Esophagus squamous epithelium (tissue), 5 donors: ENCODE measurements around the gene UBE2J2. TPM values are rescaled to one million over a fixed set of nuclear protein-coding genes. Genes with fewer than 3 reads are reported as not detected.
A peak's percentile ranks its signal among the peaks of the same experiment; 100 is the strongest.

Experiments
- DNase-seq: peaks from one replicate; lab custom pipeline; 2025; lab: John Stamatoyannopoulos, UW
- H3K27ac ChIP-seq, 4 donors: fragments of 200-600 bp; sonication (generic); one replicate each; pipeline ENCODE4 v1.5.1; 2016 to 2019; ENCODE audit warnings: mild to moderate bottlenecking in 1 of 4
- H3K27me3 ChIP-seq, 4 donors: fragments of 200-600 bp; sonication (generic); 1 replicate in 3 of 4; 2 replicates in 1 of 4; pipeline versions ENCODE4 v1.5.1 to v1.6.0; 2017 to 2021; ENCODE audit warnings: antibody characterized with exemption in 1 of 4
- H3K36me3 ChIP-seq, 3 donors: fragments of 200-600 bp; sonication (generic); one replicate each; pipeline ENCODE4 v1.5.1; 2016 to 2019
- H3K4me1 ChIP-seq, 3 donors: fragments of 200-600 bp; sonication (generic); one replicate each; pipeline ENCODE4 v1.5.1; 2017 to 2019
- H3K4me3 ChIP-seq, 4 donors: fragments of 200-600 bp; sonication (generic); 1 replicate in 3 of 4; 2 replicates in 1 of 4; pipeline ENCODE4 v1.5.1; 2016 to 2019; ENCODE audit warnings: mild to moderate bottlenecking in 2 of 4, moderate library complexity in 1 of 4
- H3K9me3 ChIP-seq, 3 donors: fragments of 200-600 bp; sonication (generic); one replicate each; pipeline ENCODE4 v1.5.1; 2016 to 2019
- CTCF ChIP-seq, 6 experiments: fragments of 450-650 bp in 4 of 6; fragments of 200-600 bp in 2 of 6; sonication (generic) in 2 of 6; IDR thresholded peaks; one replicate each; pipeline ENCODE4 v1.5.1; 2016 to 2019; ENCODE audit warnings: antibody characterized with exemption in 6 of 6, mild to moderate bottlenecking in 4 of 6, moderate library complexity in 4 of 6
- POLR2A ChIP-seq, 4 donors: fragments of 450-650 bp; IDR thresholded peaks; one replicate each; pipeline ENCODE4 v1.6.1; 2017; ENCODE audit warnings: antibody characterized with exemption in 4 of 4, mild to moderate bottlenecking in 4 of 4, moderate library complexity in 3 of 4
- WGBS, 2 donors: methylation state at CpG; one replicate each; pipeline ENCODE4 v1.1.5; 2018; 5-methylcytosine and 5-hydroxymethylcytosine counted together
- intact Hi-C: fragments of 100-400 bp; cut with DNase I; formaldehyde crosslinking; loops from one replicate; pipeline ENCODE4 v1.15.0; 2022
- total RNA-seq, 4 donors: library from RNA; depleted of rRNA; stranded (reverse); fragments of >200 nt; gene quantifications; one replicate each; pipeline ENCODE4 v1.1.0, GENCODE V29; 2016
- donor health status: DM: yes; HTN: yes; CAD: no.

The UBE2J2 gene
- total RNA-seq, 4 donors from 2014 or later: 32.6 to 54.3 (median 42.5) TPM

- Histone ChIP-seq H3K9me3 (no peaks in the 10 kb centered on the region), H3K27ac (peak overlapping the region in 1 of 4 donors; percentile 22), H3K4me3 (no peak overlapping the region), H3K4me1 (peaks cover 27 to 88% (median 53%) of the 10 kb centered on the region in 3 donors), H3K27me3 (no peaks in the 10 kb centered on the region), H3K36me3 (peaks cover 5 to 60% (median 10%) of the 10 kb centered on the region in 3 donors)
- no peak for DNase-seq
- WGBS, 2 donors: 40 to 87% methylated on average over 1 to 4 of the region's 23 CpGs
- TF ChIP-seq CTCF (IDR thresholded peaks at IDR 0.05) (no peak), POLR2A (IDR thresholded peaks at IDR 0.05) (no peak)
- intact Hi-C loops: no loop called here
Observed at GRCh38 chr1:1320666-1321448, 47.2 kb upstream of the UBE2J2 start.

GRCh38 chr1:1319646-1319941 is 45.9 kb upstream of the UBE2J2 start:
- DNase-seq: no peak
- Histone ChIP-seq H3K36me3 (peaks cover 6 to 70% (median 18%) of the 10 kb centered on the region in 3 donors), H3K9me3 (no peaks in the 10 kb centered on the region), H3K27ac (peak overlapping the region in 2 of 4 donors; percentile 85 to 87), H3K27me3 (no peaks in the 10 kb centered on the region), H3K4me1 (peaks cover 20 to 83% (median 45%) of the 10 kb centered on the region in 3 donors), H3K4me3 (no peak overlapping the region)
- WGBS, 2 donors: 88 to 93% methylated on average over 11 to 12 of the region's 13 CpGs
- intact Hi-C loops: no loop called here
- TF ChIP-seq CTCF (IDR thresholded peaks at IDR 0.05): no peak
- no peak for TF ChIP-seq POLR2A (IDR thresholded peaks at IDR 0.05)

- DNase-seq: no peak
- no peaks in the 10 kb centered on the region for H3K9me3 ChIP-seq
- no peak overlapping the region for H3K4me3 ChIP-seq
- no peaks in the 10 kb centered on the region for H3K27me3 ChIP-seq
- TF ChIP-seq POLR2A (IDR thresholded peaks at IDR 0.05): no peak
- TF ChIP-seq CTCF (IDR thresholded peaks at IDR 0.05): no peak
- WGBS, 2 donors: 78 to 83% methylated on average over 5 to 14 of the region's 36 CpGs
- peaks cover 12 to 76% (median 24%) of the 10 kb centered on the region in 3 donors for H3K36me3 ChIP-seq
- intact Hi-C loops: no loop called here
- peak overlapping the region; percentile 50 to 87 (median 82) for H3K27ac ChIP-seq
- peaks cover 20 to 82% (median 45%) of the 10 kb centered on the region in 3 donors for H3K4me1 ChIP-seq
Observed at GRCh38 chr1:1318777-1319645, 45.4 kb upstream of the UBE2J2 start.

GRCh38 chr1:1318131-1318652 is 44.5 kb upstream of the UBE2J2 start:
- intact Hi-C loops: no loop called here
- H3K36me3 ChIP-seq: peaks cover 20 to 84% (median 31%) of the 10 kb centered on the region in 3 donors
- no peak overlapping the region for H3K4me3 ChIP-seq
- no peaks in the 10 kb centered on the region for H3K9me3 ChIP-seq
- TF ChIP-seq CTCF (IDR thresholded peaks at IDR 0.05) (no peak), POLR2A (IDR thresholded peaks at IDR 0.05) (no peak)
- no peak for DNase-seq
- WGBS, 2 donors: 33 to 36% methylated on average over 3 to 9 of the region's 9 CpGs
- H3K27me3 ChIP-seq: no peaks in the 10 kb centered on the region
- peak overlapping the region; percentile 50 to 87 (median 82) for H3K27ac ChIP-seq
- peaks cover 20 to 74% (median 40%) of the 10 kb centered on the region in 3 donors for H3K4me1 ChIP-seq
